ENCODE data around the gene LTBP1. TPM values are rescaled to one million over a fixed set of nuclear protein-coding genes. Genes with fewer than 3 reads are reported as not detected.

LTBP1 gene
- total and polyA plus RNA-seq, 10 of the 15 experiments (the other 5 are each of a cell fraction or from before 2014, with no cell fraction given) = 0.01 to 0.28 (median 0.12) TPM; not detected in 2

DNA sequence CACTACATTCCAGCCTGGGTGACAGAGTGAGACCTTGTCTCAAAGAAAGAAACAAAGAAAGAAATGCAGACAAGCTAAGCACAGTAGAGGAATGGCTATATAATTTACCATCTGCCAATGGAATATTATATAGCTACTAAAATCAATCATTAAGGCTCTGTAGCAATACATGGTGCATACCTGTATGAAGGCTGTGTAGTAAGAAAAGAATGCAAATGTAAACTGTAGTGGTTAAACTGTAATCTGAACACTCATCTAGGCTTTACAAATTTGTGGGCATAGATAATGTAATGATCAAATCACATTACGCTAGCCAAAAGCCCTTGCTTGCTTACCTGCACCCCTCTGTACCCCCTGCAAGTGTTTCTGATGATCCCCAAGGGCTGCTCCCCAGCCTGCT, 230.9 kb downstream of the LTBP1 start:
- no peaks in the 10 kb centered on the region for H3K4me1 ChIP-seq (ENCODE audit: control insufficient read depth, insufficient read depth, low read length)
- ChIA-PET SMC1A (ENCODE audit: uncharacterized antibody, unreplicated experiment) (no interaction called here), RAD21 (ENCODE audit: unreplicated experiment) (no interaction called here), CTCF (interaction anchor here (0.7 kb wide), 1 partner anchor 457 kb away, joined by 3 read pairs; no protein-coding TSS in a partner anchor), POLR2A (no interaction called here)
- no peak overlapping the region for H2AFZ ChIP-seq (ENCODE audit: control insufficient read depth, low read depth, low read length)
- H3K9me3 ChIP-seq (replicated peaks; ENCODE audit: control insufficient read depth, insufficient read depth, low read length) = no peaks in the 10 kb centered on the region
- BruUV-seq (replicated peaks) = no TSS peak
- no peaks in the 10 kb centered on the region for H3K27me3 ChIP-seq (replicated peaks in 1 of 2; ENCODE audit: control insufficient read depth in 2 of 2, insufficient read depth in 2 of 2, low read length in 1 of 2)
- no peak for TF ChIP-seq SRF (IDR thresholded peaks at IDR 0.05; ENCODE audit: low read depth in 2 of 2, low read length in 2 of 2)
- TF ChIP-seq NFIC (IDR thresholded peaks at IDR 0.05; ENCODE audit: low read depth, low read length) = no peak
- TF ChIP-seq HCFC1 (IDR thresholded peaks at IDR 0.05; ENCODE audit: low read length) = no peak
- TF ChIP-seq, protein P1, sequence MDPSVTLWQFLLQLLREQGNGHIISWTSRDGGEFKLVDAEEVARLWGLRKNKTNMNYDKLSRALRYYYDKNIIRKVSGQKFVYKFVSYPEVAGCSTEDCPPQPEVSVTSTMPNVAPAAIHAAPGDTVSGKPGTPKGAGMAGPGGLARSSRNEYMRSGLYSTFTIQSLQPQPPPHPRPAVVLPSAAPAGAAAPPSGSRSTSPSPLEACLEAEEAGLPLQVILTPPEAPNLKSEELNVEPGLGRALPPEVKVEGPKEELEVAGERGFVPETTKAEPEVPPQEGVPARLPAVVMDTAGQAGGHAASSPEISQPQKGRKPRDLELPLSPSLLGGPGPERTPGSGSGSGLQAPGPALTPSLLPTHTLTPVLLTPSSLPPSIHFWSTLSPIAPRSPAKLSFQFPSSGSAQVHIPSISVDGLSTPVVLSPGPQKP (IDR thresholded peaks at IDR 0.05; ENCODE audit: low read depth, low read length) = no peak
- TF ChIP-seq RELA (IDR thresholded peaks at IDR 0.05; ENCODE audit: borderline replicate concordance, partially characterized antibody) = no peak
- TF ChIP-seq CHD4 (IDR thresholded peaks at IDR 0.05) = no peak
- TF ChIP-seq, protein P2, sequence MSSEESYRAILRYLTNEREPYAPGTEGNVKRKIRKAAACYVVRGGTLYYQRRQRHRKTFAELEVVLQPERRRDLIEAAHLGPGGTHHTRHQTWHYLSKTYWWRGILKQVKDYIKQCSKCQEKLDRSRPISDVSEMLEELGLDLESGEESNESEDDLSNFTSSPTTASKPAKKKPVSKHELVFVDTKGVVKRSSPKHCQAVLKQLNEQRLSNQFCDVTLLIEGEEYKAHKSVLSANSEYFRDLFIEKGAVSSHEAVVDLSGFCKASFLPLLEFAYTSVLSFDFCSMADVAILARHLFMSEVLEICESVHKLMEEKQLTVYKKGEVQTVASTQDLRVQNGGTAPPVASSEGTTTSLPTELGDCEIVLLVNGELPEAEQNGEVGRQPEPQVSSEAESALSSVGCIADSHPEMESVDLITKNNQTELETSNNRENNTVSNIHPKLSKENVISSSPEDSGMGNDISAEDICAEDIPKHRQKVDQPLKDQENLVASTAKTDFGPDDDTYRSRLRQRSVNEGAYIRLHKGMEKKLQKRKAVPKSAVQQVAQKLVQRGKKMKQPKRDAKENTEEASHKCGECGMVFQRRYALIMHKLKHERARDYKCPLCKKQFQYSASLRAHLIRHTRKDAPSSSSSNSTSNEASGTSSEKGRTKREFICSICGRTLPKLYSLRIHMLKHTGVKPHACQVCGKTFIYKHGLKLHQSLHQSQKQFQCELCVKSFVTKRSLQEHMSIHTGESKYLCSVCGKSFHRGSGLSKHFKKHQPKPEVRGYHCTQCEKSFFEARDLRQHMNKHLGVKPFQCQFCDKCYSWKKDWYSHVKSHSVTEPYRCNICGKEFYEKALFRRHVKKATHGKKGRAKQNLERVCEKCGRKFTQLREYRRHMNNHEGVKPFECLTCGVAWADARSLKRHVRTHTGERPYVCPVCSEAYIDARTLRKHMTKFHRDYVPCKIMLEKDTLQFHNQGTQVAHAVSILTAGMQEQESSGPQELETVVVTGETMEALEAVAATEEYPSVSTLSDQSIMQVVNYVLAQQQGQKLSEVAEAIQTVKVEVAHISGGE (CRISPR knock-in tag; IDR thresholded peaks at IDR 0.05) = no peak
- TF ChIP-seq NR2C1 (IDR thresholded peaks at IDR 0.05) = no peak
- no peak for TF ChIP-seq ZNF384 (IDR thresholded peaks at IDR 0.05; ENCODE audit: borderline replicate concordance, low read depth, low read length)
- FAIRE-seq (no peak), DNase-seq (ENCODE audit: low read depth, low spot score) (no peak), ATAC-seq (no peak)
- no peaks in the 10 kb centered on the region for H3K36me3 ChIP-seq (ENCODE audit: control insufficient read depth in 2 of 2, insufficient read depth in 2 of 2, low read length in 1 of 2)
- intact Hi-C loops (cut with micrococcal nuclease; ENCODE audit: unreplicated experiment) (no loop called here), in situ Hi-C loops (cut with MboI) (no loop called here)
- no peak overlapping the region for H3K9ac ChIP-seq (ENCODE audit: control insufficient read depth, insufficient read depth, low read length)
- 0% methylated on average over 1 of the region's 1 CpG for WGBS (ENCODE audit: insufficient coverage, insufficient replicate concordance, low lambda C conversion rate, missing lambda C conversion rate)
- no peak overlapping the region for H3K4me3 ChIP-seq
- no peak overlapping the region for H3K4me2 ChIP-seq (ENCODE audit: control insufficient read depth, insufficient read depth)
- no peaks in the 10 kb centered on the region for H3K79me2 ChIP-seq (ENCODE audit: control insufficient read depth, insufficient read depth, low read length)
- H4K20me1 ChIP-seq (ENCODE audit: control insufficient read depth, insufficient read depth) = no peaks in the 10 kb centered on the region
- no peak overlapping the region for H3K27ac ChIP-seq (ENCODE audit: control insufficient read depth, insufficient read depth)

All from GM12878 (cell line).